SK-MEL-5 (cell line): ENCODE data around the gene TMCO4. TPM values are rescaled to one million over a fixed set of nuclear protein-coding genes. Genes with fewer than 3 reads are reported as not detected.

Source experiments
- DNase-seq: peaks from one replicate; pipeline ENCODE4 v3.0.0-alpha.2; 2016; ENCODE audit warnings: low read depth, low spot score
- in situ Hi-C: cut with HindIII; loops from 2 replicates; pipeline ENCODE4 v1.10.0; 2016; ENCODE audit warnings: low sequenced_read_pairs, high pct_unique_total_duplicates, low pct_unique_long_range_greater_than_20kb
- total RNA-seq: library from RNA; depleted of rRNA; stranded (reverse); fragments of >200 nt; shearing (Covaris generic); gene quantifications from 2 replicates; pipeline ENCODE4 v1.2.3, GENCODE V29; 2014

The TMCO4 gene
- total RNA-seq, 1 experiment from 2014 or later = 19.8 TPM

- in situ Hi-C loops = no loop called here
Observed at GRCh38 chr1:19738076-19738475, 61.6 kb downstream of the TMCO4 start.

GRCh38 chr1:19737104-19737825, 62.5 kb downstream of the TMCO4 start:
- in situ Hi-C loops = no loop called here
- DNase-seq = no peak

More at GRCh38 chr1:19738076-19738475, 61.6 kb downstream of the TMCO4 start:
- no peak for DNase-seq

- DNase-seq = no peak
- in situ Hi-C loops = no loop called here
Observed at GRCh38 chr1:19735440-19736127, 64.1 kb downstream of the TMCO4 start.

GRCh38 chr1:19734472-19734999, 65.2 kb downstream of the TMCO4 start:
- in situ Hi-C loops = no loop called here
- DNase-seq = no peak

GRCh38 chr1:19734056-19734455, 65.7 kb downstream of the TMCO4 start:
- DNase-seq = no peak
- in situ Hi-C loops = no loop called here

GRCh38 chr1:19733615-19734014, 66.1 kb downstream of the TMCO4 start:
- in situ Hi-C loops = no loop called here
- DNase-seq = no peak

- in situ Hi-C loops = no loop called here
- no peak for DNase-seq
Observed at GRCh38 chr1:19731311-19731821, 68.3 kb downstream of the TMCO4 start.

- no peak for DNase-seq
- in situ Hi-C loops = no loop called here
Observed at GRCh38 chr1:19730793-19731192, 68.9 kb downstream of the TMCO4 start.

- in situ Hi-C loops = no loop called here
- no peak for DNase-seq
Observed at GRCh38 chr1:19730232-19730631, 69.5 kb downstream of the TMCO4 start.

GRCh38 chr1:19728413-19729145, 71.1 kb downstream of the TMCO4 start:
- no peak for DNase-seq
- in situ Hi-C loops = no loop called here

GRCh38 chr1:19725606-19726005, 74.1 kb downstream of the TMCO4 start:
- in situ Hi-C loops = no loop called here

GRCh38 chr1:19723874-19724273, 75.8 kb downstream of the TMCO4 start:
- DNase-seq = no peak
- in situ Hi-C loops = no loop called here

More at GRCh38 chr1:19725606-19726005, 74.1 kb downstream of the TMCO4 start:
- DNase-seq = no peak

GRCh38 chr1:19720973-19721372, 78.7 kb downstream of the TMCO4 start:
- DNase-seq = no peak
- in situ Hi-C loops = no loop called here

- in situ Hi-C loops = no loop called here
- no peak for DNase-seq
Observed at GRCh38 chr1:19720174-19720573, 79.5 kb downstream of the TMCO4 start.

- in situ Hi-C loops = no loop called here
- DNase-seq = no peak
Observed at GRCh38 chr1:19717467-19717866, 82.2 kb downstream of the TMCO4 start.

- peak; percentile 96 for DNase-seq
- in situ Hi-C loops = no loop called here
Observed at GRCh38 chr1:19715334-19716203, 84.1 kb downstream of the TMCO4 start.

GRCh38 chr1:19712928-19713327, 86.8 kb downstream of the TMCO4 start:
- in situ Hi-C loops = no loop called here
- DNase-seq = peak; percentile 35
